ENCODE results near the gene ACTR3C.

The ACTR3C gene

GRCh38 chr7:150337179-150337578 lies 13.8 kb upstream of the ACTR3C start:
- TF ChIP-seq CTCF (IDR thresholded peaks at IDR 0.05; ENCODE audit: low read depth, low read length, missing control alignments): no peak
- no peak for DNase-seq (ENCODE audit: low read depth)
- H3K4me3 ChIP-seq (ENCODE audit: low read depth, low read length): no peak overlapping the region
- in situ Hi-C loops (cut with HindIII; ENCODE audit: low sequenced_read_pairs): no loop called here

GRCh38 chr7:150336746-150337145 lies 13.4 kb upstream of the ACTR3C start:
- no peak for TF ChIP-seq CTCF (IDR thresholded peaks at IDR 0.05; ENCODE audit: low read depth, low read length, missing control alignments)
- no peak overlapping the region for H3K4me3 ChIP-seq (ENCODE audit: low read depth, low read length)
- DNase-seq (ENCODE audit: low read depth): no peak
- in situ Hi-C loops (cut with HindIII; ENCODE audit: low sequenced_read_pairs): no loop called here

- in situ Hi-C loops (cut with HindIII; ENCODE audit: low sequenced_read_pairs): no loop called here
- DNase-seq (ENCODE audit: low read depth): no peak
- no peak for TF ChIP-seq CTCF (IDR thresholded peaks at IDR 0.05; ENCODE audit: low read depth, low read length, missing control alignments)
- no peak overlapping the region for H3K4me3 ChIP-seq (ENCODE audit: low read depth, low read length)
These were observed 12.4 kb upstream of the ACTR3C start for GRCh38 chr7:150335774-150336112.

- no peak for TF ChIP-seq CTCF (IDR thresholded peaks at IDR 0.05; ENCODE audit: low read depth, low read length, missing control alignments)
- DNase-seq (ENCODE audit: low read depth): peak; percentile 83
- in situ Hi-C loops (cut with HindIII; ENCODE audit: low sequenced_read_pairs): no loop called here
- H3K4me3 ChIP-seq (ENCODE audit: low read depth, low read length): no peak overlapping the region
These were observed 11.9 kb upstream of the ACTR3C start for GRCh38 chr7:150335108-150335773.

- H3K4me3 ChIP-seq (ENCODE audit: low read depth, low read length): no peak overlapping the region
- no peak for DNase-seq (ENCODE audit: low read depth)
- in situ Hi-C loops (cut with HindIII; ENCODE audit: low sequenced_read_pairs): no loop called here
- no peak for TF ChIP-seq CTCF (IDR thresholded peaks at IDR 0.05; ENCODE audit: low read depth, low read length, missing control alignments)
These were observed 10.8 kb upstream of the ACTR3C start for GRCh38 chr7:150334108-150334507.

GRCh38 chr7:150333659-150334058 lies 10.3 kb upstream of the ACTR3C start:
- DNase-seq (ENCODE audit: low read depth): no peak
- TF ChIP-seq CTCF (IDR thresholded peaks at IDR 0.05; ENCODE audit: low read depth, low read length, missing control alignments): no peak
- no peak overlapping the region for H3K4me3 ChIP-seq (ENCODE audit: low read depth, low read length)
- in situ Hi-C loops (cut with HindIII; ENCODE audit: low sequenced_read_pairs): no loop called here

All from astrocyte of the cerebellum (primary cell).